Measurements from ENCODE around the gene ALOX5. TPM values are rescaled to one million over a fixed set of nuclear protein-coding genes. Genes with fewer than 3 reads are reported as not detected.
"Not testable (repeated sequence)": the region's sequence is repeated elsewhere in the genome, so short reads cannot be mapped to it uniquely, and the experiment has no call there.

Gene ALOX5
- total RNA-seq, 1 donor from 2014 or later, result 1.2 TPM

GRCh38 chr10:45373003-45373575 lies 927 bp upstream of the ALOX5 start:
- DNase-seq (ENCODE audit: low spot score in 2 of 2) (no peak), FAIRE-seq (no peak)

GRCh38 chr10:45374350-45375052 lies 485 bp downstream of the ALOX5 start:
- FAIRE-seq (no peak), DNase-seq (ENCODE audit: low spot score in 2 of 2) (no peak)

- FAIRE-seq (no peak), DNase-seq (ENCODE audit: low spot score in 2 of 2) (no peak)
Measured at GRCh38 chr10:45375101-45375500, 1.1 kb downstream of the ALOX5 start.

GRCh38 chr10:45375716-45376231 lies 1.8 kb downstream of the ALOX5 start:
- no peak for FAIRE-seq

GRCh38 chr10:45376371-45376801 lies 2.4 kb downstream of the ALOX5 start:
- FAIRE-seq, result no peak
- no peak for DNase-seq (ENCODE audit: low spot score in 2 of 2)

More at GRCh38 chr10:45375716-45376231, 1.8 kb downstream of the ALOX5 start:
- DNase-seq (ENCODE audit: low spot score in 2 of 2), result no peak

- FAIRE-seq, result no peak
Measured at GRCh38 chr10:45377321-45377720, 3.3 kb downstream of the ALOX5 start.

GRCh38 chr10:45377858-45378257 lies 3.8 kb downstream of the ALOX5 start:
- FAIRE-seq, result no peak
- DNase-seq (ENCODE audit: low spot score in 2 of 2), result no peak

More at GRCh38 chr10:45377321-45377720, 3.3 kb downstream of the ALOX5 start:
- no peak for DNase-seq (ENCODE audit: low spot score in 2 of 2)

- no peak for FAIRE-seq
Measured at GRCh38 chr10:45378914-45379726, 5.1 kb downstream of the ALOX5 start.

GRCh38 chr10:45379891-45380540 lies 6.0 kb downstream of the ALOX5 start:
- DNase-seq (ENCODE audit: low spot score in 2 of 2), result no peak

More at GRCh38 chr10:45378914-45379726, 5.1 kb downstream of the ALOX5 start:
- DNase-seq (ENCODE audit: low spot score in 2 of 2), result no peak

GRCh38 chr10:45380903-45381620 lies 7.0 kb downstream of the ALOX5 start:
- DNase-seq (ENCODE audit: low spot score in 2 of 2), result no peak

More at GRCh38 chr10:45379891-45380540, 6.0 kb downstream of the ALOX5 start:
- FAIRE-seq, result no peak

GRCh38 chr10:45382591-45382990 lies 8.6 kb downstream of the ALOX5 start:
- DNase-seq (ENCODE audit: low spot score in 2 of 2) (no peak), FAIRE-seq (no peak)

More at GRCh38 chr10:45380903-45381620, 7.0 kb downstream of the ALOX5 start:
- FAIRE-seq, result no peak

- no peak for FAIRE-seq
Measured at GRCh38 chr10:45383682-45384330, 9.8 kb downstream of the ALOX5 start.

GRCh38 chr10:45386657-45387056 lies 12.6 kb downstream of the ALOX5 start:
- no peak for FAIRE-seq
- no peak for DNase-seq (ENCODE audit: low spot score in 2 of 2)

More at GRCh38 chr10:45383682-45384330, 9.8 kb downstream of the ALOX5 start:
- DNase-seq (ENCODE audit: low spot score in 2 of 2), result no peak

- no peak for FAIRE-seq
- DNase-seq (ENCODE audit: low spot score in 2 of 2), result no peak
Measured at GRCh38 chr10:45387096-45387893, 13.3 kb downstream of the ALOX5 start.

- FAIRE-seq, result not testable (repeated sequence)
Measured at GRCh38 chr10:45389671-45390070, 15.7 kb downstream of the ALOX5 start.

GRCh38 chr10:45391636-45392035 lies 17.6 kb downstream of the ALOX5 start:
- not testable (repeated sequence) for FAIRE-seq; DNase-seq (ENCODE audit: low spot score in 2 of 2)

More at GRCh38 chr10:45389671-45390070, 15.7 kb downstream of the ALOX5 start:
- not testable (repeated sequence) for DNase-seq (ENCODE audit: low spot score in 2 of 2)

GRCh38 chr10:45395554-45395953 lies 21.5 kb downstream of the ALOX5 start:
- FAIRE-seq, result no peak
- no peak for DNase-seq (ENCODE audit: low spot score in 2 of 2)

- no peak for DNase-seq (ENCODE audit: low spot score in 2 of 2)
- no peak for FAIRE-seq
Measured at GRCh38 chr10:45398595-45398994, 24.6 kb downstream of the ALOX5 start.

All from frontal cortex (tissue), 4 donors.